Activated naive CD8-positive, alpha-beta T cell (primary cell): Measurements from ENCODE around the gene FIGNL2.
"Not testable (repeated sequence)": the region's sequence is repeated elsewhere in the genome, so short reads cannot be mapped to it uniquely, and the experiment has no call there.

Experiments used
- H3K27ac Mint-ChIP-seq: one replicate; pipeline ENCODE4 v1.8.0; 2021; ENCODE audit warnings: mixed read lengths
- H3K27me3 Mint-ChIP-seq: one replicate; pipeline ENCODE4 v1.8.0; 2021; ENCODE audit warnings: mixed read lengths
- H3K36me3 Mint-ChIP-seq: one replicate; pipeline ENCODE4 v1.8.0; 2021; ENCODE audit warnings: mixed read lengths
- H3K4me1 Mint-ChIP-seq: one replicate; pipeline ENCODE4 v1.8.0; 2021; ENCODE audit warnings: low read depth, mixed read lengths
- H3K4me3 Mint-ChIP-seq: one replicate; pipeline ENCODE4 v1.8.0; 2021; ENCODE audit warnings: mild to moderate bottlenecking, mixed read lengths
- H3K9me3 Mint-ChIP-seq: one replicate; pipeline ENCODE4 v1.8.0; 2021; ENCODE audit warnings: low read depth, mixed read lengths

Gene FIGNL2

GRCh38 chr12:51885294-51886020 lies 36.9 kb upstream of the FIGNL2 start:
- H3K27me3 Mint-ChIP-seq, H3K36me3 Mint-ChIP-seq, H3K9me3 Mint-ChIP-seq: not testable (repeated sequence)
- peaks cover 22% of the 10 kb centered on the region for H3K4me1 Mint-ChIP-seq
- H3K27ac Mint-ChIP-seq, result peak overlapping the region; percentile 92
- H3K4me3 Mint-ChIP-seq, result peak overlapping the region; percentile 61

DNA sequence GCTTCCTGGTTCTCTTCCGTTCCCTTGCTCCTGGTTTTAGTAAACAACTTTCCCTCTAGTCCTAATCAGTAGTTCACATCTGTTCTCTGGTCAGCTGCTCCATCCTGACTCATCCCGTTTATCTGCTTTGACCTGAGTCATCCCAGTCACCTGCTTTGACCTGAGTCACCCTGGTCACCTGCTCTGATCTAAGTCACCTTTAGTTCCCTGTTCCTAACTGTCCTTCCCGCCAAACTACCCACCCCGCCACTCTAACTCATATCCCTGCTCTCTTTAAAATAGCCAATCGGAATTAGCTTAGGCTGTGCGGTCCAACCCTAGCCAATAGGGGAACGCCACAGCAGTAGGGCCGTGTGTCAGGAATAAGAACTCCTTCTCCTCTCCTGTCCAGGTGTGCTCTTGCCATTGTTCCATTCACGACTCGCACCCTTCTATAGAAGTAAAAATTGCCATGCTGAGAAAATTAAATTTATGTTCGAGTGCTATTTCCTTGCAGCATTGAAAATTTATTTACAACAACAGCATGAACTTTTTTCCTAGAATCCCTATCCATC lies 36.2 kb upstream of the FIGNL2 start:
- H3K9me3 Mint-ChIP-seq, result peaks cover 3% of the 10 kb centered on the region
- peaks cover 6% of the 10 kb centered on the region for H3K36me3 Mint-ChIP-seq
- peaks cover 22% of the 10 kb centered on the region for H3K4me1 Mint-ChIP-seq
- H3K4me3 Mint-ChIP-seq, result no peak overlapping the region
- H3K27ac Mint-ChIP-seq, result peak overlapping the region; percentile 30
- no peaks in the 10 kb centered on the region for H3K27me3 Mint-ChIP-seq

GRCh38 chr12:51883998-51884675 lies 35.6 kb upstream of the FIGNL2 start:
- Mint-ChIP-seq H3K9me3 (peaks cover 3% of the 10 kb centered on the region), H3K36me3 (peaks cover 6% of the 10 kb centered on the region), H3K4me3 (no peak overlapping the region), H3K27ac (peak overlapping the region; percentile 61), H3K4me1 (peaks cover 22% of the 10 kb centered on the region), H3K27me3 (no peaks in the 10 kb centered on the region)

DNA sequence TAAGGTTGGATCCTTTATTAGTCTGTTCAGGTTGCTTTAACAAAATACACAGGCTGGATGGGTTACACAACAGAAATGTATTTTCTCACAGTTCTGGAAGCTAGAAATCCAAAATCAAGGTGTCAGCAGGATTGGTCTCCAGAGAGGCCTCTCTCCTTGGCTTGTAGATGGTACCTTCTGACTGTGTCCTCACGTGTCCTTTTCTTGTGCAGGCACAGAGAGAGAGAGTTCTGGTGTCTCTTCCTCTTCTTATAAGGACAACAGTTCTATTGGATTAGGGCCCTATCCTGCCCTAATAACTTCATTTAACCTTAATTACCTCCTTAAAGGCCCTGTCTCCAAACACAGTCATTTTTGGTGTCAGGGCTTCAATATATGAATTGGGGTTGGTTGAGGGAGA lies 34.8 kb upstream of the FIGNL2 start:
- peaks cover 22% of the 10 kb centered on the region for H3K4me1 Mint-ChIP-seq

DNA sequence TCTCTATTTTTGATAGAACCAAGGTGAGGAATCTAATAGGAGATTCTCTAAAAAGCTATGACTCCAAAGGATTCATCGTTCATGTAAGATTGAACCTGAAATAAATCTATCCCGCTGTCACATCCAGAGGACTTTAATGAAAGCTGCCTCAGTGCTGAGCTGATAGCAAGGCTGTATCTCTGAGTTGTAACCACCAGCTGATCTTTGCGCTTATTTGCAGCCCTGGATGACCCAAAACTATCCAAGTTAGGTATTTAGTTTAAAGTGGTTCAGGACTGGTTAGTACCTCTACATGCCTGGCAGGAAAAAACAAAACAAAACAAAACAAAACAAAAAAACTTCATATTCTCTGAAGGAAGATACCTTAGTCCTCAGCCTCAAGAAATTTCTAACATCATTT lies 30.6 kb upstream of the FIGNL2 start:
- Mint-ChIP-seq H3K9me3 (peaks cover under 1% of the 10 kb centered on the region), H3K4me3 (no peak overlapping the region), H3K4me1 (peaks cover under 1% of the 10 kb centered on the region), H3K27ac (no peak overlapping the region), H3K36me3 (no peaks in the 10 kb centered on the region), H3K27me3 (no peaks in the 10 kb centered on the region)

More for the DNA sequence above, 34.8 kb upstream of the FIGNL2 start:
- H3K4me3 Mint-ChIP-seq, result no peak overlapping the region
- H3K27me3 Mint-ChIP-seq, result no peaks in the 10 kb centered on the region
- peaks cover 6% of the 10 kb centered on the region for H3K36me3 Mint-ChIP-seq
- peaks cover 3% of the 10 kb centered on the region for H3K9me3 Mint-ChIP-seq
- H3K27ac Mint-ChIP-seq, result no peak overlapping the region

GRCh38 chr12:51874486-51874885 lies 26.0 kb upstream of the FIGNL2 start:
- no peaks in the 10 kb centered on the region for H3K36me3 Mint-ChIP-seq

GRCh38 chr12:51874000-51874399 lies 25.5 kb upstream of the FIGNL2 start:
- Mint-ChIP-seq H3K27me3 (peaks cover 13% of the 10 kb centered on the region), H3K36me3 (no peaks in the 10 kb centered on the region), H3K4me1 (peaks cover 11% of the 10 kb centered on the region), H3K9me3 (no peaks in the 10 kb centered on the region), H3K27ac (no peak overlapping the region), H3K4me3 (no peak overlapping the region)

More at GRCh38 chr12:51874486-51874885, 26.0 kb upstream of the FIGNL2 start:
- no peaks in the 10 kb centered on the region for H3K9me3 Mint-ChIP-seq
- H3K27ac Mint-ChIP-seq, result no peak overlapping the region
- H3K27me3 Mint-ChIP-seq, result peaks cover 13% of the 10 kb centered on the region
- no peak overlapping the region for H3K4me3 Mint-ChIP-seq
- H3K4me1 Mint-ChIP-seq, result peaks cover 11% of the 10 kb centered on the region

- peaks cover 13% of the 10 kb centered on the region for H3K4me1 Mint-ChIP-seq
- H3K27ac Mint-ChIP-seq, result no peak overlapping the region
Measured at GRCh38 chr12:51873251-51873994, 24.9 kb upstream of the FIGNL2 start.

DNA sequence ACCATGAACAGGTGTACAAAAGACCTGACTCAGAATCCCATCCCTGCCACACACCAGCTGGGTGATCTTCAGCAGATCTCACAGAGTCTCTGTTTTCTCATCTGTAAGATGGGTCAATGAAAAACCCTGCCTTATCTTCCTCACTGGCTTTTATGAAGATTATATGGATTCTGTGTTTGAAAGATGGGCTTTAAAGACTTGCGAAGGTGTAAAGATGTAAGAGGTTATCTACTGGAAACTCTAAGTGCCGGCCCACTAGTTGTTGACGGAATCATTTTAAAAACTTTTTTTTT lies 24.1 kb upstream of the FIGNL2 start:
- Mint-ChIP-seq H3K4me1 (peaks cover 18% of the 10 kb centered on the region), H3K4me3 (no peak overlapping the region), H3K36me3 (no peaks in the 10 kb centered on the region), H3K27me3 (peaks cover 19% of the 10 kb centered on the region), H3K9me3 (no peaks in the 10 kb centered on the region), H3K27ac (no peak overlapping the region)

More at GRCh38 chr12:51873251-51873994, 24.9 kb upstream of the FIGNL2 start:
- H3K36me3 Mint-ChIP-seq, result no peaks in the 10 kb centered on the region
- H3K27me3 Mint-ChIP-seq, result peaks cover 15% of the 10 kb centered on the region
- no peak overlapping the region for H3K4me3 Mint-ChIP-seq
- no peaks in the 10 kb centered on the region for H3K9me3 Mint-ChIP-seq

DNA sequence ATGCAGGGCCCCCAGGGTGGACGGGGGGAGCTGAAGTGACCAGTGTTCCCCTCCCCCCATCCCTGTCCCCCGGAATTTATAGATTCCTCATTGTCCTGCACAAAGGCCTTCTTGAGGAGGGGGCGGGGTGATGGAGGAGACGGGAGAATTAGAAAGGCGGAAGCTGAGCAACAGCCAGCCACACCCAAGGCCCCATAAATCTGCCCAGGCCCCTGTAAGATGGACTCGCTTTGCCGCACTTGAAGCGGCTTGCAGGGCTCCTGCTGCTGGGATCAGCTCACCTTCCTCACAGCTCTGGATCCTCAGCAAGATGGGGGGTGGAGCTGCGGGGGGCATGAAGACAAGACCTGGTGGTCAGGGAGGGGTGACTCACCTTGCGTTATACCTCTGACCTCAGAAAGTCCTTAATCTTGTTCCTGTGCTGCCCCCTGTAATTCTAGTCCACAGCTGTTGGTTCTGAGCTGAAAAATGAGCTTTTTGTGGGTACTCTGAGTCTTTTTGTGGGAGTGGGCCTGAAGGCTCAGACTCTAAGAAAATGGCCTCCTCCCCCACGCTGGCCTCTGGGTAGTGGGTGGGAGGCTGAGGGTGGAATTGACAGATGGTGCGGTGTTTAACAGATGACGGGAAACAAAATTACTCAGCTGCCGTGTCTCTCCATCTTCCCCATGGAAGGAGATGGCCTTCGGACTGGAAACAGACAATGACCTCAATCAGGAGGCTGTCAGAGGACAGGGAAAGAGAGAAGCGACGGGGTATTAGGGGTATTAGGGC lies 23.6 kb upstream of the FIGNL2 start:
- Mint-ChIP-seq H3K9me3 (no peaks in the 10 kb centered on the region), H3K27me3 (peaks cover 19% of the 10 kb centered on the region), H3K4me1 (peaks cover 18% of the 10 kb centered on the region), H3K36me3 (no peaks in the 10 kb centered on the region), H3K27ac (no peak overlapping the region), H3K4me3 (no peak overlapping the region)

DNA sequence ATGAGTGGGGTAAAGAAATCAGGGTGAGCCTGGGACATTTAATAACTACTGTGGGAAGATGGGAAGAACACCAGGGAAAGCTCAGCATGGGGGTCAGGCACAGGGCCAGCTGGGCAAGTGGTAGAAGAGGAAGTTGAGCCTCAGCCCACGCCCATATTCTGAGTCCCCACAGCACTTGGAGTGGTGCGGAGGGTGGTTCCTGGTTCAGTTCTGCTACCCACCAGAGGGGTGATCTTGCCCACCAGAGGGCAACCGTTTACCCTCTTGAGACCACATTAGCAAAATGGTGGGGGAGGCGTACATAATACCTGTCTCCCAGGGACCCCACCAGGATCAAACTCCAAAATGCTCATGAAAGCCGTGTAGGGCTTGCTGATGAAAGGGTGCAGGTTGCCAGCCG lies 22.6 kb upstream of the FIGNL2 start:
- H3K27ac Mint-ChIP-seq, result no peak overlapping the region
- H3K4me3 Mint-ChIP-seq, result no peak overlapping the region
- H3K9me3 Mint-ChIP-seq, result no peaks in the 10 kb centered on the region
- peaks cover 18% of the 10 kb centered on the region for H3K4me1 Mint-ChIP-seq
- H3K27me3 Mint-ChIP-seq, result peaks cover 22% of the 10 kb centered on the region
- H3K36me3 Mint-ChIP-seq, result no peaks in the 10 kb centered on the region

DNA sequence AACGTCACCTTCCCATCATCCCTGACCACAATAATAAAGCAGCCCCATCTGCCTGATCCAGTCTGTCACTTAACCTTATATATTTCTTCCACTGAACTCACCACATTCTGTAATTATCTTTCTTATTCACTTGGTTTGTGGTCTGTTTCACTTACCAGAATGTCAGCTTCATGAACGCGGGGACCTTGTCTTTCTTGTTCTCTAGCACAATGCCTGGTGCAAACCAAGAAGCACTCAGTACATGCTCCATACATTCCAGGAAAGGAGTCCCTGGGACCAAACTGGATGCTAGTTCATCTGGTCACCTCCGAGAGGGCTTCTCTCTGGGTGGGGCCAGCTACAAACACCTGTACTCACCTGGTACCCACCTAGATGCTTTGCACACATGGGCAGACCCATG lies 22.0 kb upstream of the FIGNL2 start:
- peak overlapping the region; percentile 67 for H3K4me3 Mint-ChIP-seq
- H3K27me3 Mint-ChIP-seq, result peaks cover 22% of the 10 kb centered on the region
- peaks cover 18% of the 10 kb centered on the region for H3K4me1 Mint-ChIP-seq
- no peaks in the 10 kb centered on the region for H3K36me3 Mint-ChIP-seq
- no peak overlapping the region for H3K27ac Mint-ChIP-seq
- H3K9me3 Mint-ChIP-seq, result no peaks in the 10 kb centered on the region

DNA sequence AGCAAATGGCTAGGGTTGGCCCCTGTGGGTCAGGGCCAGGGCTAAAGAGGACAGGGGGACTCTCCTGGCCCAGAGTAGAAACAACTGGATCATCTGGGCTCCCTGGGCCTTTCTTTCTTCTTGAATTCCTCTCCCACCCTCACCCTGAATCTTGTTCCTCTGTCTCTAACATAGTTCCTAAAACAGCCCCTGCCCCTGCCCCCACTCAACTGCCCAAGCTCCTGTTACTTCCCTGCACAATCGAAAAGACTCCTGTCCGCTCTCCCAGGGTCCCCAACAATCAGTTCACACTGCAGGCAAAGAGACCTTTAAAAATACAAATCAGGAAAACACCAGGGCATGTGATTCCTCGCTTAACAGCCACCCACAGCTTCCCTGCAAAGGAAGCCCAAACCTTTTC lies 21.4 kb upstream of the FIGNL2 start:
- Mint-ChIP-seq H3K4me1 (peaks cover 18% of the 10 kb centered on the region), H3K36me3 (no peaks in the 10 kb centered on the region), H3K9me3 (no peaks in the 10 kb centered on the region), H3K27me3 (peaks cover 22% of the 10 kb centered on the region), H3K4me3 (peak overlapping the region; percentile 67), H3K27ac (peak overlapping the region; percentile 19)

GRCh38 chr12:51869496-51869865 lies 21.0 kb upstream of the FIGNL2 start:
- no peaks in the 10 kb centered on the region for H3K36me3 Mint-ChIP-seq
- peaks cover 24% of the 10 kb centered on the region for H3K27me3 Mint-ChIP-seq
- H3K27ac Mint-ChIP-seq, result no peak overlapping the region
- H3K4me3 Mint-ChIP-seq, result peak overlapping the region; percentile 40
- H3K4me1 Mint-ChIP-seq, result peaks cover 20% of the 10 kb centered on the region
- no peaks in the 10 kb centered on the region for H3K9me3 Mint-ChIP-seq
